ENCODE measurements around the gene CD2. TPM values are rescaled to one million over a fixed set of nuclear protein-coding genes. Genes with fewer than 3 reads are reported as not detected.

CD2 gene
- total RNA-seq, 1 experiment from 2014 or later: not detected

GRCh38 chr1:116708255-116708900, 45.9 kb upstream of the CD2 start:
- POLR2A ChIA-PET: no interaction called here
- CTCF ChIA-PET: no interaction called here

DNA sequence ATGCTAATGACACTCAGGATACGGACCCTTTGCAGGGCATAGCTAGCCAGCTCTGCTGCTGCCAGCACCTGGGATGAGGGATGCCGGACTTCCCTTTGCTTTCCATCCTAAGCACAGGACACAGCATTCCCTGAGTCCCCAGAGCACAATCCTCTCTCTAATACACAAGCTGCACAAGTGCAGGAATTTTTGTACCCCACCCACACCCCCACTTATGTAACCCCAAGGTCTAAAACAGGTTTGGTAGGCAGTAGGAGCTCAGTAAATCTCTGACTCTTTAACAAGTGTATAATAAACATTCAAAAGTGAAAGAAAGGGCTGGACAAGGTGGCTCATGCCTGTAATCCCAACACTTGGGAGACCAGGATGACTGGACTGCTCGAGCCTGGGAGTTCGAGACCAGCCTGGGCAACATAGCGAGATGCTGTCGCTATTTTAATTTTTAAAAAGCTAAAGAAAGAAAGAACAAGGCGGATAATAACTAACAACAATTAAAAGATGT, 44.5 kb upstream of the CD2 start:
- Mint-ChIP-seq H3K27me3 (ENCODE audit: insufficient read depth, unreplicated experiment) (no peaks in the 10 kb centered on the region), H3K9me3 (ENCODE audit: unreplicated experiment) (no peaks in the 10 kb centered on the region), H3K4me3 (ENCODE audit: unreplicated experiment) (no peak overlapping the region), H3K4me1 (ENCODE audit: low read depth, unreplicated experiment) (no peaks in the 10 kb centered on the region), H3K27ac (ENCODE audit: unreplicated experiment) (no peak overlapping the region), H3K36me3 (ENCODE audit: insufficient read depth, unreplicated experiment) (no peaks in the 10 kb centered on the region)
- no TSS peak for BruUV-seq (replicated peaks)
- no peaks in the 10 kb centered on the region for H3K9me3 ChIP-seq
- no peaks in the 10 kb centered on the region for H3K36me3 ChIP-seq (ENCODE audit: control insufficient read depth, insufficient read depth, low read length)
- H3K27me3 ChIP-seq (replicated peaks; ENCODE audit: control insufficient read depth, insufficient read depth, low read length): no peaks in the 10 kb centered on the region
- H3K4me1 ChIP-seq: no peaks in the 10 kb centered on the region
- no peak for DNase-seq
- intact Hi-C loops (cut with micrococcal nuclease; ENCODE audit: unreplicated experiment): no loop called here
- no peak overlapping the region for H3K4me3 ChIP-seq (ENCODE audit: low read depth, low read length)
- ChIA-PET CTCF (interaction anchor here (0.7 kb wide), 1 partner anchor 13 kb away, joined by 3 read pairs; no protein-coding TSS in a partner anchor), POLR2A (no interaction called here)
- TF ChIP-seq CTCF (IDR thresholded peaks at IDR 0.05; ENCODE audit: insufficient read depth in 1 of 2, low read depth in 1 of 2, low read length in 1 of 2, severe bottlenecking in 1 of 2, unreplicated experiment in 1 of 2): no peak

More at GRCh38 chr1:116708255-116708900, 45.9 kb upstream of the CD2 start:
- Histone ChIP-seq H3K4me3 (ENCODE audit: low read depth, low read length) (no peak overlapping the region), H3K9me3 (no peaks in the 10 kb centered on the region), H3K27me3 (replicated peaks; ENCODE audit: control insufficient read depth, insufficient read depth, low read length) (no peaks in the 10 kb centered on the region), H3K4me1 (no peaks in the 10 kb centered on the region), H3K36me3 (ENCODE audit: control insufficient read depth, insufficient read depth, low read length) (no peaks in the 10 kb centered on the region)
- TF ChIP-seq CTCF (IDR thresholded peaks at IDR 0.05; ENCODE audit: insufficient read depth in 1 of 2, low read depth in 1 of 2, low read length in 1 of 2, severe bottlenecking in 1 of 2, unreplicated experiment in 1 of 2): no peak
- H3K4me3 Mint-ChIP-seq (ENCODE audit: unreplicated experiment): no peak overlapping the region
- no peaks in the 10 kb centered on the region for H3K4me1 Mint-ChIP-seq (ENCODE audit: low read depth, unreplicated experiment)
- DNase-seq: no peak
- no peak overlapping the region for H3K27ac Mint-ChIP-seq (ENCODE audit: unreplicated experiment)
- no TSS peak for BruUV-seq (replicated peaks)
- H3K36me3 Mint-ChIP-seq (ENCODE audit: insufficient read depth, unreplicated experiment): no peaks in the 10 kb centered on the region
- H3K9me3 Mint-ChIP-seq (ENCODE audit: unreplicated experiment): no peaks in the 10 kb centered on the region
- H3K27me3 Mint-ChIP-seq (ENCODE audit: insufficient read depth, unreplicated experiment): peaks cover 3% of the 10 kb centered on the region
- intact Hi-C loops (cut with micrococcal nuclease; ENCODE audit: unreplicated experiment): no loop called here

DNA sequence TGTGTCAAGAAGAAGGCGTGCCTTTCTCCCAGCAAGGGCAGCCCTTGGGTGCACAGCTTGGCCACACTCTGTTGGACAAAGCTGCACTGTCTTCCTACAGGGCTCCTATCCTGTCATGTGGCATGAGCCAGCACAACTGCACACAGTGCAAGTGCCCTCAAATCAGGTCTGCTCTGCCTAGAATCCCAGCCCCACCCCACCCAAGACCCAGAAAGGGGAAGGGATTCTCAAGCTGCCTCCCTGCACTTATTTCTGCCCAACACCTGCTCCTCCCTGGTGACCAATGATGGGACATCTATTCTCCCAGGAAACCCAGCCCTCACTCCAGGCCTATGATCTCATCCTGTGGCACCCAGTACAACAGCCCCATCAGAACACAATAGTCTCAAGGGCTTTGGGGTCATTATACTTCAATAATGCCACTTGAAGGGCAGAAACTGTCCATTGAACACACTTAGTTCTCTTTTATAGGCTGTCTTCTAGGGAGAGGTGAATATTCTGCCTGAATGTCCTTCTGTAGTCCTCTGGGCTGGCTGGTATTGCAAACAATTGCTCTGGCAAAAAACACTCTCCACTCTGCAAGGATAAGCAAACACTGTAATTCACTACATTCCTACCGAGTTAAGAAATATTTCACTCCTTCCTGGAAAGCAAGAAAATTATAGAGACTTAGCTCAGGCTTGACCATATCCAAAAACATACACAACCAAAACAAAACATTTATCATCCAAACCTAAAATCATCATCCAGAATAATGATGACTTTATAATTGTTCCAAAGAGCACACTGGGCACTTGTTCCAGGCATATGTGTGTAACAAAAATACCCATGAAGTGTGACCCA, 43.6 kb upstream of the CD2 start:
- Histone ChIP-seq H3K27me3 (replicated peaks; ENCODE audit: control insufficient read depth, insufficient read depth, low read length) (no peaks in the 10 kb centered on the region), H3K9me3 (no peaks in the 10 kb centered on the region), H3K36me3 (ENCODE audit: control insufficient read depth, insufficient read depth, low read length) (no peaks in the 10 kb centered on the region), H3K4me3 (ENCODE audit: low read depth, low read length) (no peak overlapping the region), H3K4me1 (no peaks in the 10 kb centered on the region)
- BruUV-seq (replicated peaks): no TSS peak
- no peak for DNase-seq
- Mint-ChIP-seq H3K4me3 (ENCODE audit: unreplicated experiment) (no peak overlapping the region), H3K36me3 (ENCODE audit: insufficient read depth, unreplicated experiment) (no peaks in the 10 kb centered on the region), H3K4me1 (ENCODE audit: low read depth, unreplicated experiment) (no peaks in the 10 kb centered on the region), H3K27ac (ENCODE audit: unreplicated experiment) (no peak overlapping the region), H3K27me3 (ENCODE audit: insufficient read depth, unreplicated experiment) (no peaks in the 10 kb centered on the region), H3K9me3 (ENCODE audit: unreplicated experiment) (no peaks in the 10 kb centered on the region)
- POLR2A ChIA-PET: no interaction called here
- TF ChIP-seq CTCF (IDR thresholded peaks at IDR 0.05; ENCODE audit: insufficient read depth in 1 of 2, low read depth in 1 of 2, low read length in 1 of 2, severe bottlenecking in 1 of 2, unreplicated experiment in 1 of 2): no peak
- CTCF ChIA-PET: no interaction called here
- intact Hi-C loops (cut with micrococcal nuclease; ENCODE audit: unreplicated experiment): no loop called here
